Cortex of kidney (tissue), 1 donor: ENCODE measurements around the gene DTNBP1.
"Not testable (repeated sequence)": the region's sequence is repeated elsewhere in the genome, so short reads cannot be mapped to it uniquely, and the experiment has no call there.

Experiments used
- DNase-seq: peaks from one replicate; lab custom pipeline; 2025; lab: John Stamatoyannopoulos, UW

Gene DTNBP1

GRCh38 chr6:15666896-15667295, 4.1 kb upstream of the DTNBP1 start:
- not testable (repeated sequence) for DNase-seq

- no peak for DNase-seq
These were observed 2.4 kb upstream of the DTNBP1 start for GRCh38 chr6:15665237-15665636.

GRCh38 chr6:15663130-15663871, 473 bp upstream of the DTNBP1 start:
- DNase-seq = no peak

- DNase-seq = no peak
These were observed 939 bp downstream of the DTNBP1 start for GRCh38 chr6:15661853-15662325.

GRCh38 chr6:15659181-15659580, 3.6 kb downstream of the DTNBP1 start:
- DNase-seq = no peak

- no peak for DNase-seq
These were observed 4.6 kb downstream of the DTNBP1 start for GRCh38 chr6:15658181-15658744.

- no peak for DNase-seq
These were observed 5.5 kb downstream of the DTNBP1 start for GRCh38 chr6:15657290-15657689.

GRCh38 chr6:15656145-15656544, 6.7 kb downstream of the DTNBP1 start:
- no peak for DNase-seq

- no peak for DNase-seq
These were observed 8.6 kb downstream of the DTNBP1 start for GRCh38 chr6:15654250-15654649.

- no peak for DNase-seq
These were observed 9.2 kb downstream of the DTNBP1 start for GRCh38 chr6:15653581-15653980.

GRCh38 chr6:15650004-15650559, 12.7 kb downstream of the DTNBP1 start:
- DNase-seq = not testable (repeated sequence)

GRCh38 chr6:15644904-15645303, 17.9 kb downstream of the DTNBP1 start:
- no peak for DNase-seq

- DNase-seq = no peak
These were observed 19.3 kb downstream of the DTNBP1 start for GRCh38 chr6:15643542-15643941.

GRCh38 chr6:15642276-15642675, 20.6 kb downstream of the DTNBP1 start:
- no peak for DNase-seq

- no peak for DNase-seq
These were observed 24.5 kb downstream of the DTNBP1 start for GRCh38 chr6:15638373-15638772.

- DNase-seq = no peak
These were observed 31.4 kb downstream of the DTNBP1 start for GRCh38 chr6:15631432-15631831.

GRCh38 chr6:15630202-15630601, 32.6 kb downstream of the DTNBP1 start:
- no peak for DNase-seq

- DNase-seq = no peak
These were observed 33.3 kb downstream of the DTNBP1 start for GRCh38 chr6:15629487-15629886.

GRCh38 chr6:15628499-15629131, 34.2 kb downstream of the DTNBP1 start:
- DNase-seq = no peak

- DNase-seq = no peak
These were observed 35.0 kb downstream of the DTNBP1 start for GRCh38 chr6:15627821-15628220.

GRCh38 chr6:15626878-15627674, 35.8 kb downstream of the DTNBP1 start:
- DNase-seq = no peak

GRCh38 chr6:15626160-15626559, 36.7 kb downstream of the DTNBP1 start:
- no peak for DNase-seq
